Nucleus accumbens (tissue), 56 donors: ENCODE data around the gene NPEPPS.
"Not testable (repeated sequence)": the region's sequence is repeated elsewhere in the genome, so short reads cannot be mapped to it uniquely, and the experiment has no call there.

Source experiments
- DNase-seq, 56 donors: peaks; one replicate each; lab custom pipeline; 2025; lab: John Stamatoyannopoulos, UW

The NPEPPS gene

GRCh38 chr17:47530557-47531232 is at the start of gene NPEPPS:
NPEPPS (plus strand) TSS chr17:47531108; CDS start chr17:47531301, 193 bp downstream.
- peak in 55 of 56 donors; percentile 20 to 91 (median 78) for DNase-seq

DNA sequence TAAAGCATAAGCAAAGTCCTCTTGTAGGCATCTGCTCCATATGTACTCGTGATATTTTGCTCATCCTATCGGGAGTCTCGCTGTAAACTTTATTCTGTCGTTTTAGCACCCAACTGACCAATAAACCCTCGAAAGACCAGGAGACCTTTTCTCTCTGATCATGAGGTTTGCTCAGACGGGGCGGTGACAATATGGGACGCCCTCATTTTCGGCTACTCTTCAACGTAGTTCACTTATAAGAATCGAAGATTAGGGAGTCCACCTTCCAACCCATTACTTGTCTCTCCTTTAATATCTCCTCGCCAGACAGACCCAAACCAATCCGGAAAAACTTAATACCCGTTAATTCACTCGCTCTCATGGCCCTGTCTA is 39.1 kb upstream of the NPEPPS start:
- DNase-seq: peak in 1 of 56 donors; percentile 26

- DNase-seq: not testable (repeated sequence)
Measured at GRCh38 chr17:47499074-47499473, 31.8 kb upstream of the NPEPPS start.

- not testable (repeated sequence) for DNase-seq
Measured at GRCh38 chr17:47499494-47499893, 31.4 kb upstream of the NPEPPS start.

DNA sequence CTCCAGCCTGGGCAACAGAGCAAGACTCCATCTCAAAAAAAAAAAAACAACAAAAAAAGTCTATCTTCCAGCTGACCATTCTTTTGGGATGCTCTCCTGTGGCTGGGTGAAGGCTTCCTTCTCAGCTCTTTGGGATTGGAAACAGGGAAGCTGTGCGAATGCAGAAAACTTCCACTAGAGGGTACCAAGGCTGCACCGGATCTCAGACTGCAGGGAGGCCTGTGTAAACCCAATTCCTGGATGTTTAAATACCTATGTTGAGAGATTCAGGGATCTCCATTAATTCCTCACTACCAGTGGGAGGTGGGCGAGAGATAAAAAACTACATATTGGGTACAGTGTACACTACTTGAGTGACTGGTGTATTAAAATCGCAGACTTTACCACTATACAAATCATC is 30.3 kb upstream of the NPEPPS start:
- DNase-seq: peak in 4 of 56 donors; percentile 0 to 12 (median 1)

DNA sequence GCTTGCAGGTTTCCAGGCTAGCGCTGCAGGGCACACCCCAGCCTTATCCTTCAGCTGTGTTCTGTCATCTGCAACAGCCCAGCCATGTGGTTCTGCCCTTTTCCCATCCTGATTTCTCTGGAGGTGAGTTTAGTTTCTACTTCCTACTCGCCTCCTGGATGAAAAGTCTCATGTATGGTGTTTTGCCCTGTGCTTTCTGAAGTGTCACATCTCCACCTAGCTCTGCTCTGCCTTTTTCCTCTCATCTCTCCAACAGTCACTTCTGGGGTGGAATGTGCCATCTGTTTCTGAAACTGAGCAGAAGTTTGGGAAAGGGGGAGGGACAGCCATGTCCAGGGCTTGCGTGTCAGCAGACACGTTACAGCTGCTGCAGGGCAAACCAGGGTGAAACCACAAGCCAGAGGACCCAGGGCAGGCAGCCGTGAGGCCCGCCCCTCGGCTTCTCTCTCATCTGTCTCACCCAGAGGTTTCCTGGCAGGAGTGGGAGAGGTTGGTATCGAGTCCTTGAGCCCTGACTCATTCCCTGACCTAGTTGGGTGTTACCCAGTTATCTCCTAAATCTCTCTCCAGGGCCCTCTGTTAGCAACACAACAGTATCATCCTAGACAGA is 28.7 kb upstream of the NPEPPS start:
- not testable (repeated sequence) for DNase-seq

- DNase-seq: not testable (repeated sequence)
Measured at GRCh38 chr17:47502776-47503455, 28.0 kb upstream of the NPEPPS start.

DNA sequence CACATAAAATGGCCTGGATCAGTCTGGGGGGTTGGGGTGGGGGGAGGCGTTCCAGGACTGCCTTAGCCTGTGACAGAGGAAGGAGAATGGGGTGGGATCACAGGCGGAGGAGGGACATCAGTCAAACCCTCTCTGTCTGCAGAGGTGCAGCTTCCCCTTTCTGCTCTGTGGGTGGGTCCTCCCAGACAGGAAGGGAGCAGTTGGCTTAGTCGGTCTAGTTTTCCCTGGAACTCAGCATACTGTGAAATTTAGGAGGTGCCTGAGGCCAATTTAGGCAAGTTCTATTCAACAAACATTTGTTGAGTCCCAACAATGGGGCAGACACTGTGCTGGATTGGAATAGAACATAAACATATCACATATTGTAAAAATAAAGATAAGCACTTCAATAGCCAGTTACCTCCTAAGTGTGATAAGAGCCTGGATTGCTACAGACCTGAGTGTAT is 19.2 kb upstream of the NPEPPS start:
- DNase-seq: not testable (repeated sequence)

DNA sequence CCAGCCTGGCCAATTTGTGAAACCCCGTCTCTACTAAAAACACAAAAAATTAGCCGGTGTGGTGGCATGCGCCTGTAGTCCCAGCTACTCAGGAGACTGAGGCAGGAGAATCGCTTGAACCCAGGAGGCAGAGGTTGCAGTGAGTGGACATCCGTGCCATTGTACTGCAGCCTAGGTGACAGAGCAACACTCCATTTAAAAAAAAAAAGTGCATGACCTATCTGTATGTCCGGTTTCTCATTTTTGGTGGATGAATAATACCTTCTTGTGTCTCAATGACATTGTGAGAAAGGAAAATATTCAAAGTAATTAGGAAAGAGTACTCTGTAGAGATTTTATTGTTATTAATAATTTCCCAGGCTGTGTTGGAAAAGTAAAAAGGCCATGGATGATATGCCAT is 17.6 kb upstream of the NPEPPS start:
- DNase-seq: not testable (repeated sequence)

DNA sequence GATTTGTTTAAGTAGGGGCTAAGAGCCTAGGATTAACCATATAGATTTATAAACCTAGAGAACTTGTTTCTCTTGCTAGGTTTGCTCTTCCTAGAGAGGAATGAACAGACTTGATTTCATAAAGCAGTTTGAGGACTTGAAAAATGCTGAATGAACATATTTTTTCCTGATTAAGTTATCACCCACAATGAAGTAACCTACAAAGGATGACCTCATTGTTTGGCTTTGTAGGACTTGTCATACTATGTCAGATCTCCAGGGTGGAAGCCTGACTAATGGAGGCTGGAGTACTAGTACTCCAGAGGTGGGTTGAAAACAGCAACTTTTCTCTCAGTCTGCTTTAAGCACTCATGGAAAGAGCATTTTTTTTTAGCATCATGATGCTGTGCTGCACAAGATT is 12.0 kb upstream of the NPEPPS start:
- not testable (repeated sequence) for DNase-seq

DNA sequence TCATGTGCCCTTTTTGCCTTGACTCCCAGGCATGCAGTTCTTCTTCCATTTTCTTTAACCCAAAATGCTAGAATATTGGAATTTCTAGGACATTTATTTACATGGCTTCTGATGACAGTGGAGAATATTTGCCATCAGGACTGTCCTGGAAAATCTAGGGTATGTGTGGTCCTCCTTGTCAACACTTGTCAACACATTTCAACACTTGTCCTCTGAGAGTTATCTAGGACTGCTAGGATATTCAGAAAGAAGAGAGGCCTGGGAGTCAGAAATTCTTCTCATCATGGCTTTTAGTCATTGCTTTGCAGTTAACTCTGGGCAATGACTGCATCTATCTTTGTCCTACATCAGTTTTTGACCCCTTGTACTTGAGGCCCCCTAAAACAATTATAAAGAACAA is 11.5 kb upstream of the NPEPPS start:
- DNase-seq: not testable (repeated sequence)

- DNase-seq: not testable (repeated sequence)
Measured at GRCh38 chr17:47520279-47520678, 10.6 kb upstream of the NPEPPS start.

DNA sequence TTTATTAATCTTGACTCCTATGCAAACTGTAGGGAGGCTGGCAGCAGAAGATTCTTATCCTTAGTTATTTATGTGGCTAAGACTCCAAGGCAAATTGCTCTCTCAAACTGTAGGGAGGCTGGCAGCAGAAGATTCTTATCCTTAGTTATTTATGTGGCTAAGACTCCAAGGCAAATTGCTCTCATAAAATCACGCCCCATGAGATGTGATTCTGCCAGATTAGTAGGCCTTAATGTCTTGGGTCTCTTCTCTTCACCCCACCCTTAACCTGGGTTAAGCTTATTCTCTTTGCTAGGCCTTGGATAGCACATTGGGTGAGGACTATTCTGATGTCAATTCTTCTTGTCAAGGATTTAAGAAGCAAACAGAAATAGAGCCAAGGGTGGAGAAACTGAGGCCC is 9.5 kb upstream of the NPEPPS start:
- DNase-seq: not testable (repeated sequence)

- not testable (repeated sequence) for DNase-seq
Measured at GRCh38 chr17:47522341-47522740, 8.6 kb upstream of the NPEPPS start.

DNA sequence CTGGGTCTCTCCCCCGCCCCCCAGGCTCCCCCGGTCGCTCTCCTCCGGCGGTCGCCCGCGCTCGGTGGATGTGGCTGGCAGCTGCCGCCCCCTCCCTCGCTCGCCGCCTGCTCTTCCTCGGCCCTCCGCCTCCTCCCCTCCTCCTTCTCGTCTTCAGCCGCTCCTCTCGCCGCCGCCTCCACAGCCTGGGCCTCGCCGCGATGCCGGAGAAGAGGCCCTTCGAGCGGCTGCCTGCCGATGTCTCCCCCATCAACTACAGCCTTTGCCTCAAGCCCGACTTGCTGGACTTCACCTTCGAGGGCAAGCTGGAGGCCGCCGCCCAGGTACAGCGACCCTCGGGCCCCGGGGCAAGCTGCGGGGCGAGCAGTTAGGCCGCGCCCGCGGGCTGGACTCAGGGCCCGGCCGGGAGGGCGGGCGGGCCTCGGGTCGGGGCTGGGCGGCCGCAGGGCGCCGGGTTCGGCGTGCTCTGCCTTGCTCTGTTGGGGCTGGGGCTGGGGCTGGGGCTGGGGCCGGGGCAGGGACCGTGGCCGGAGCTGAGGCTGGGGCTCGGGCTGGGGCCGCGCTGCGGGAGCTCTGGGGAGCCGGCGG is 419 bp downstream of the NPEPPS start:
- peak in 11 of 56 donors; percentile 0 to 32 (median 17) for DNase-seq

GRCh38 chr17:47539085-47539484 is 8.2 kb downstream of the NPEPPS start:
- DNase-seq: not testable (repeated sequence)

GRCh38 chr17:47541676-47542075 is 10.8 kb downstream of the NPEPPS start:
- not testable (repeated sequence) for DNase-seq

GRCh38 chr17:47544327-47544726 is 13.4 kb downstream of the NPEPPS start:
- not testable (repeated sequence) for DNase-seq

DNA sequence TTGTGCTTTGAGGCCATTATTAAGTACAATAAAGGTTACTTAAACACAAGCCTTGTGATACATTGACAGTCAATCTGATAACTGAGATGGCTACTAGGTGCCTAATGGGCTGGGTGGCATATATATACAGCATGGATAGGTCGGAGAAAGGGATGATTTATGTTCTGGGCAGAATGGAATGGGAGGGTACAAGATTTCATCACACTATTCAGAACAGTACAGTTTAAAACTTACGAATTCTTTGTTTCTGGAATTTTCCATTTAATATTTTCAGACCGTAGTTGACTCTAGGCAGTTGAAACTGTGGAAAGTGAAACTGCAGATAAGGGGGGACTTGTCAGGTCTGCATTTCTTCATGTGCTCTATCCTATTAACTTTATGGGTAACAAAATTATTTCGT is 23.8 kb downstream of the NPEPPS start:
- DNase-seq: not testable (repeated sequence)

DNA sequence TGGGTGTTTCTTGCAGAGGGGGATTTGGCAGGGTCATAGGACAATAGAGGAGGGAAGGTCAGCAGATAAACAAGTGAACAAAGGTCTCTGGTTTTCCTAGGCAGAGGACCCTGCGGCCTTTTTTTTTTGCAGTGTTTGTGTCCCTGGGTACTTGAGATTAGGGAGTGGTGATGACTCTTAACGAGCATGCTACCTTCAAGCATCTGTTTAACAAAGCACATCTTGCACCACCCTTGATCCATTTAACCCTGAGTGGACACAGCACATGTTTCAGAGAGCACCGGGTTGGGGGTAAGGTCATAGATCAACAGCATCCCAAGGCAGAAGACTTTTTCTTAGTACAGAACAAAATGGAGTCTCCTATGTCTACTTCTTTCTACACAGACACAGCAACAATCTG is 25.2 kb downstream of the NPEPPS start:
- not testable (repeated sequence) for DNase-seq

DNA sequence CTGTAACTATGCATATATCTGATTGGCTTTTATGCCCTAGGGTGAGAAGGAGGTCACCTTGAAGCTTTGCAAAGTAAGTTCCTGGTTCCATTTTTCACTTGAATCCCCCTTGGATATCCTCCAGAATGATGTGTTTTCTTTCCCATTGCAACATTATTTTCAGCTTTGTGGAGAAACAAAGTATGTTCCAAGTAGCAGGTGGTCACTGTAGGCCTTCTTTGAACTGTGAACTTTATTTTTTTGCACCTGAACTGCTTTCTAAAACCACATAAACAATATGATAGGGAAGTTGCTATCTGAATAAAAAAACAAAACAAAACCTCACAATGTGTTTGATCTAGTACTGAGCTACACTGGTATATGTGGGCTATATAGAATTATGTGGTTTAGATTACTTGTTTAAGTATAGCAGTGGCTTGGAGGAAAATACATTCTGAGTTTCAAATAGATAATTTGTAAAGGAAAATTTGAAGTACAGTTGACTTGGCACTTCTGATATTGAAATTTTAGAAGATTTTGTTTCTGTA is 29.7 kb downstream of the NPEPPS start:
- DNase-seq: not testable (repeated sequence)
